CD14-positive monocyte (primary cell): Measurements from ENCODE around the gene DIPK1A. TPM values are rescaled to one million over a fixed set of nuclear protein-coding genes. Genes with fewer than 3 reads are reported as not detected.

Experiments used
- DNase-seq, 3 donors: peaks; one replicate each; pipeline ENCODE4 v3.0.0-alpha.2; 2011 to 2022
- H2AFZ ChIP-seq: 2 replicates; pipeline ENCODE4 v1.6.0; 2012; ENCODE audit warnings: mild to moderate bottlenecking, low read depth, low read length, inconsistent platforms; ENCODE audit not compliant: insufficient read depth, poor library complexity, severe bottlenecking
- H3K27ac ChIP-seq, 2 donors: 1 replicate in 1 of 2; 2 replicates in 1 of 2; pipeline ENCODE4 v1.5.1; 2012 to 2013; ENCODE audit warnings: low read length in 2 of 2, control low read depth in 1 of 2, inconsistent platforms in 1 of 2, low read depth in 1 of 2, mild to moderate bottlenecking in 1 of 2
- H3K27me3 ChIP-seq, 2 donors: one replicate each; pipeline versions ENCODE4 v1.6.0 to v1.6.1; 2011 to 2013; ENCODE audit warnings: low read length in 2 of 2; ENCODE audit not compliant: control insufficient read depth in 2 of 2, insufficient read depth in 2 of 2
- H3K36me3 ChIP-seq, 2 donors: replicated peaks in 1 of 2; 1 replicate in 1 of 2; 2 replicates in 1 of 2; pipeline versions ENCODE4 v1.5.1 to v1.6.1; 2012 to 2013; ENCODE audit warnings: low read length in 2 of 2, control low read depth in 1 of 2, inconsistent platforms in 1 of 2, mild to moderate bottlenecking in 1 of 2; ENCODE audit not compliant: insufficient read depth in 2 of 2, control insufficient read depth in 1 of 2
- H3K4me1 ChIP-seq, 2 donors: 1 replicate in 1 of 2; 2 replicates in 1 of 2; pipeline versions ENCODE4 v1.5.1 to v1.6.1; 2012 to 2013; ENCODE audit warnings: low read length in 2 of 2, control low read depth in 1 of 2, inconsistent platforms in 1 of 2, mild to moderate bottlenecking in 1 of 2, moderate library complexity in 1 of 2; ENCODE audit not compliant: insufficient read depth in 2 of 2, control insufficient read depth in 1 of 2
- H3K4me2 ChIP-seq: replicated peaks from 2 replicates; pipeline ENCODE3; 2012; ENCODE audit warnings: low read length, moderate library complexity, mild to moderate bottlenecking; ENCODE audit not compliant: poor library complexity, severe bottlenecking; ENCODE audit errors: extremely low read depth
- H3K4me3 ChIP-seq, 3 experiments: fragments of 200-600 bp in 1 of 3; sonication (generic) in 1 of 3; replicated peaks in 1 of 3; 1 replicate in 2 of 3; 2 replicates in 1 of 3; pipeline ENCODE4 v1.5.1; 2011 to 2013; ENCODE audit warnings: low read length in 3 of 3, mild to moderate bottlenecking in 3 of 3, control low read depth in 2 of 3, low read depth in 2 of 3, inconsistent platforms in 1 of 3, moderate library complexity in 1 of 3
- H3K79me2 ChIP-seq: 2 replicates; pipeline ENCODE4 v1.6.0; 2012; ENCODE audit warnings: mild to moderate bottlenecking, control low read depth, inconsistent platforms, low read length, moderate library complexity; ENCODE audit not compliant: insufficient read depth
- H3K9ac ChIP-seq: 2 replicates; pipeline ENCODE4 v1.6.0; 2017; ENCODE audit warnings: low read length, mild to moderate bottlenecking; ENCODE audit not compliant: insufficient read depth, poor library complexity, severe bottlenecking
- H3K9me3 ChIP-seq, 2 donors: replicated peaks in 1 of 2; 1 replicate in 1 of 2; 2 replicates in 1 of 2; pipeline versions ENCODE4 v1.5.1 to v1.6.1; 2012 to 2013; ENCODE audit warnings: low read length in 2 of 2, control low read depth in 1 of 2; ENCODE audit not compliant: control insufficient read depth in 1 of 2, insufficient read depth in 1 of 2
- H4K20me1 ChIP-seq: 2 replicates; pipeline ENCODE4 v1.6.0; 2012; ENCODE audit warnings: mild to moderate bottlenecking, low read length, control low read depth, moderate library complexity; ENCODE audit not compliant: insufficient read depth
- H3K27ac Mint-ChIP-seq, 7 donors: one replicate each; pipeline ENCODE4 v1.8.0; 2020; ENCODE audit warnings: mild to moderate bottlenecking in 7 of 7, mixed read lengths in 7 of 7, moderate library complexity in 6 of 7, inconsistent platforms in 2 of 7
- H3K27me3 Mint-ChIP-seq, 3 donors: one replicate each; pipeline ENCODE4 v1.8.0; 2021 to 2022; ENCODE audit warnings: low read depth in 3 of 3, mild to moderate bottlenecking in 3 of 3, mixed read lengths in 3 of 3, moderate library complexity in 3 of 3, inconsistent platforms in 1 of 3
- H3K36me3 Mint-ChIP-seq, 2 donors: one replicate each; pipeline ENCODE4 v1.8.0; 2020; ENCODE audit warnings: mixed read lengths in 2 of 2, inconsistent platforms in 1 of 2, mild to moderate bottlenecking in 1 of 2
- H3K4me1 Mint-ChIP-seq: one replicate; pipeline ENCODE4 v1.8.0; 2020; ENCODE audit warnings: mild to moderate bottlenecking, mixed read lengths
- H3K4me3 Mint-ChIP-seq, 2 donors: one replicate each; pipeline ENCODE4 v1.8.0; 2020; ENCODE audit warnings: mild to moderate bottlenecking in 2 of 2, mixed read lengths in 2 of 2, moderate library complexity in 1 of 2
- H3K9me3 Mint-ChIP-seq, 7 donors: one replicate each; pipeline ENCODE4 v1.8.0; 2020 to 2022; ENCODE audit warnings: mixed read lengths in 7 of 7, mild to moderate bottlenecking in 6 of 7, moderate library complexity in 6 of 7, inconsistent platforms in 2 of 7
- CTCF ChIP-seq: fragments of 200-600 bp; IDR thresholded peaks from one replicate; pipeline ENCODE4 v1.8.0; 2022; ENCODE audit warnings: antibody characterized with exemption, mild to moderate bottlenecking
- WGBS: methylation state at CpG from one replicate; pipeline ENCODE4 v1.1.5; 2013; ENCODE audit warnings: missing lambda C conversion rate; ENCODE audit not compliant: insufficient coverage; 5-methylcytosine and 5-hydroxymethylcytosine counted together
- intact Hi-C, 2 donors: fragments of 100-400 bp; cut with micrococcal nuclease; formaldehyde crosslinking; loops; one replicate each; pipeline versions ENCODE4 v1.15.0 to v1.15.1; 2023
- polyA plus RNA-seq, 3 donors: library from polyadenylated mRNA; depleted of rRNA in 1 of 3; unstranded in 2 of 3; stranded (reverse) in 1 of 3; fragments of 300-500 nt in 2 of 3; fragments of >200 nt in 1 of 3; fragmentation: Illumina TruSeq in 2 of 3; gene quantifications; 1 replicate in 2 of 3; 2 replicates in 1 of 3; pipeline ENCODE4 v1.2.3, GENCODE V29; 2012 to 2021

Gene DIPK1A
- polyA plus RNA-seq, 3 donors, result 0.45 to 1.4 (median 0.83) TPM

- Histone ChIP-seq H3K27ac (peak overlapping the region in 1 of 2 donors; percentile 47), H3K9ac (no peak overlapping the region), H3K27me3 (no peaks in the 10 kb centered on the region), H3K4me2 (peak overlapping the region; percentile 3), H3K4me1 (peaks cover 22% of the 10 kb centered on the region in 2 donors), H2AFZ (no peak overlapping the region), H4K20me1 (no peaks in the 10 kb centered on the region), H3K4me3 (no peak overlapping the region), H3K79me2 (no peaks in the 10 kb centered on the region), H3K9me3 (no peaks in the 10 kb centered on the region), H3K36me3 (no peaks in the 10 kb centered on the region)
- no peak for TF ChIP-seq CTCF
- Mint-ChIP-seq H3K27me3 (peaks cover 0 to 8% (median 3%) of the 10 kb centered on the region in 3 donors), H3K36me3 (no peaks in the 10 kb centered on the region), H3K9me3 (peaks cover 0 to under 1% (median 0%) of the 10 kb centered on the region in 7 donors), H3K4me3 (no peak overlapping the region), H3K27ac (peak overlapping the region in 4 of 7 donors; percentile 8 to 58 (median 38)), H3K4me1 (peaks cover 12% of the 10 kb centered on the region)
- no peak for DNase-seq
- 100% methylated on average over 2 of the region's 3 CpGs for WGBS
- intact Hi-C loops, result no loop called here
These were observed 16.1 kb downstream of the DIPK1A start for GRCh38 chr1:92944901-92945747.

- no peaks in the 10 kb centered on the region for H4K20me1 ChIP-seq
- no peak for DNase-seq
- H3K4me2 ChIP-seq, result no peak overlapping the region
- H3K4me1 Mint-ChIP-seq, result peaks cover 17% of the 10 kb centered on the region
- intact Hi-C loops, result no loop called here
- H3K4me1 ChIP-seq, result peaks cover 13 to 14% of the 10 kb centered on the region in 2 donors
- H3K36me3 ChIP-seq, result no peaks in the 10 kb centered on the region
- peaks cover 0 to 8% (median 3%) of the 10 kb centered on the region in 3 donors for H3K27me3 Mint-ChIP-seq
- H3K9me3 ChIP-seq, result no peaks in the 10 kb centered on the region
- H3K79me2 ChIP-seq, result no peaks in the 10 kb centered on the region
- no peak overlapping the region for H2AFZ ChIP-seq
- no peak for TF ChIP-seq CTCF
- H3K27ac Mint-ChIP-seq, result no peak overlapping the region
- H3K27ac ChIP-seq, result no peak overlapping the region
- H3K9ac ChIP-seq, result no peak overlapping the region
- 100% methylated on average over 2 of the region's 4 CpGs for WGBS
- H3K36me3 Mint-ChIP-seq, result no peaks in the 10 kb centered on the region
- H3K27me3 ChIP-seq, result no peaks in the 10 kb centered on the region
- no peak overlapping the region for H3K4me3 ChIP-seq
- peaks cover 0 to 1% (median 0%) of the 10 kb centered on the region in 7 donors for H3K9me3 Mint-ChIP-seq
- no peak overlapping the region for H3K4me3 Mint-ChIP-seq
These were observed 17.8 kb downstream of the DIPK1A start for GRCh38 chr1:92943502-92943847.
